NOMO-1 (cell line): Measurements from ENCODE around the gene IRF2BPL.
A peak's percentile ranks its signal among the peaks of the same experiment; 100 is the strongest.

ENCODE experiments used
- DNase-seq, 2 experiments: peaks; one replicate each; lab custom pipeline; 2025; ENCODE audit not compliant: unreplicated experiment in 2 of 2; lab: John Stamatoyannopoulos, UW

The IRF2BPL gene

DNA sequence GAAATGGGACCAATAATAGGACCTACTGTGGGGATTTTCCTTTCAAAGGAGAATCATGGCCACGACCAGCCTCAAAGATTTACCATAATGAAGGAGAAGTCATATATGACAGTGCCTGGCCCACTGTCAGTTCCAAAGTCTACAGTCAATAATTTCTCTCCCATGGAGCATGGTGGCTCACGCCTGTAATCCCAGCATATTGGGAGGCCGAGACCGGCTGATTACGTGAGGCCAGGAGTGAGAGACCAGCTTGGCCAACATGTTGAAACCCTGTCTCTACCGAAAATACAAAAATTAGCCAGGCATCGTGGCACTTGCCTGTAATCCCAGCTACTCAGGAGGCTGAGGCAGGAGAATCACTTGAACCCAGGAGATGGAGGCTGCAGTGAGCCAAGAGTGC lies 13.8 kb downstream of the IRF2BPL start:
- DNase-seq: no peak

DNA sequence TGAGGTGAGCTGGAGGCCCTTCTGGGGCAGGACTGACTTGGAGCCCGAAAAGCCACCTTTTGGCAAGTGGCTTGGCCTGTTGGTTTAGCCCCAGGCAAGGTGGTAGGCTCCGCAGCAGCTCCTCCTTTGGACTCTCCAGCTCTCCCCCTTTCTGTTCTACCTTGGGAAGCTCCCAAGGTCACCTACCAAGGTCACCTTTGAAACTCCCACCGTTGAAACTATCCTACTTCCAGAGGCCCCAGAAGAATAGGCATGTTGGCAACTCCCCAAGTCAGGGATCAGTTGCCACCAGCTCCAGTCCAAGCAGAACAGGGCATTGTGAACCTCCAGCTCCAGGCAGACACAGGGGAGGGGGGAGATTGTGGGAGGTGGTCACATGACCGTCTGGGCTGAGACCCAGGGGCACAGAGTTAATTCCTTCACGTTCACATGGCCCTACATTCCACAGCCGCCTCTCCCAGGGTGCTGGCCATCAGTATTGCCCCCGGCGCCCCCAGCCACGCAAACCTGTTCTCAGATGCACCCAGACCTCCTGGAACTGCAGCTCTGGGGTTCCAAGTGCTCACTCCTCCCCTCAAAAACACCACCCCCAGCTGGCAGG lies 14.4 kb downstream of the IRF2BPL start:
- DNase-seq: no peak

DNA sequence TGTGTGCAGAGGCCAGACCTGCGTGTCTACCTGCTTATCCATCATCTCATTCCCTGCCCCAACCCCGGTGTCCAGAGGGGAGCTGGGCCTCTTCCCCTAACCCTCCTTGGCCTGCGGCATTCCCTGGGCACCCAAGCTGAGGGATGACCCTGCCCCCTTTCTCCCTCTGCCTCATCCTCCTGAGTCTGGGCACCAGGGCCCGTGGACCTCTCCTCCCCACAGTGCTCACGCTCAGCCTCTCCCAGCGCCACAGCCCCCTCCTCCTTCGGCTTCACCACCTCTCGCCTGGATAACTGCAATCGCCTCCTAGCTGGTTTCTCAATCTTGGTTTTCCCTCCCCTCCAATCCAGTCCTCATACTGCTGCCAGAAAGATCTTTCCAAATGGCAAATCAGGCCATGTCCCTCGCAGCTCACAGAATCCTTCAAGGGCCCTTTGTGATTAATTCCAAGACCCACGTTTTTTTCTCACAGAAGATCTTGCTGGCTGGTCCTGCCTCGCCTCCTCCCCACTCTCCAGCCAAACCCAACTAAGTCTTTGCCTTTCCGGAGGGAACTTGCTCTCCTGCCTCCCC lies 16.2 kb downstream of the IRF2BPL start:
- no peak for DNase-seq

DNA sequence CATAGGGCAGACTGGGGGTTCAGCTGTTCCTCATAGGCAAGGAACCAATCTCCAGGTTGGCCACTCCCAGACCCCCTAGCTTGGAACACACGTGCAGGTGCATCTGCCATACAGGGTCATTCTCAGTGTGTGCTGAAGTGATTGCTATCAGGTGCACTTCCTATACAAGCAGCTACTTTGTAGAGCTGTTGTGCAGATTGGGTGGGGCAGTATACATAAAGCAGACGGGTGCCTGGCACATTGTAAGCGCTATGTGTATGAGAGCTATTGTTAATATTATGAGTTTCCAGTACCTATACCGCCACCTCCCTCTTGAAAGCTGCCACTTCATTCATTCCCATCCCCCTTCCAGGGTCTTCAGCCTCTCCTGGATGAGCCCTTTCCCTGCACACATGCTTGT lies 17.3 kb downstream of the IRF2BPL start:
- DNase-seq: no peak

DNA sequence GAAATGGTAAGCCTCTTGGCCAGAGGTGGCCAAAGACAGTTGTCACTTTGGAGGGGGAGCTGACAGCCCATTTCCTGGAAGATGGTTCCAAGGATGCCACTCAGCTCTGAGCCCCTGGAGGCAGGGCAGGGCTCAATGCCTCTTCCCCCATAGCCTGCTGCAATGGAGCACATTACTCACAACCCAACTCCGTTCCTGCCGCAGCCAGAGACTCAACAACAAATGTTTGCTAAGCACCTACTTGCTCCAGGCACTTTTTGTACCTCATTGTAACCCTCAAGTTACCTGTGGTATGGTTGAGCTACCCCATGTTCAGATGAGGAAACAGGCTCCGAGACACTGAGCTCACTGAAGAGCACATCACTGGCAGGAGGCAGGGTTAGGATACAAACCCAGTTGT lies 19.5 kb downstream of the IRF2BPL start:
- no peak for DNase-seq

DNA sequence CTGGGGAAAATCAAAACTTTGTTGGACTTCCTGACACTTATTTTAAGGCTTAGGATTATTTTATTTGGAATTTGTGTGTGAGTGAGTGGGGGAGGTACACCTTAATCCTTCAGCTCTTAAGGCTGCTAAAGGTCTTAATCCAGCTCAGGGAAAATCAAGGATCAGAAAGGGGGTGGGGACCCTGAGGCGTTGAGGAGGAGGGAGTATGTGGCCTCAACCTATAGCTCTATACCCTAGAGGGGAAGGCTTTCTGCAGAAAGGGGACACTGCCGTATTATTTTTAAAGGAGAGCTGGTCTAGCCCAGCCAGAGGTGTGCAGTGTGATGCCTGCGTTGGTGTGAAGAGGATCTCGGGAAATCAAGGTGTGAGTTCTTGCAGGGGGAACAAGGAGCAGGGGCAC lies 20.0 kb downstream of the IRF2BPL start:
- DNase-seq: no peak

DNA sequence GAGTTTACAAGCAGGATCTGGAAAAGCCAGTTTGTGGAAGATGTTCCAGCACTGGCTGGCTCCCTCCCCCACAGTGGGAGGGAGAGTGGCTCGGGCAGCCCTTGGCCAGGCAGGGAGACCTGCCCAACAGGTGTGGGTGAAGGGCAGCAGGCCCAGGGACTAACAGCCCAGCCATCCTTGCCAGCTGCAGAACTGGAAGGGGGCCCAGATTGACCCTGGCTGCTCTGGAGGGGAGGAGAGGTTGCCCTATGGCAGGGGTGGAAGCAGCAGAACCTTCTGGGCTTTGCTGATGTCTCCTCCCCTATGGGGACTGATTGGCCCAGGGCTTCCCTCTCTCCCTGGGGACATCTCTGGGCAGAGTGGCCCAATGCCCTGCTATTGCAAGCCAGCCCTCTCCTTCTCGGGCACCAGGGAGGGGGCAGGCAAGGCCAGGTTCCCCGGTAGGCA lies 20.5 kb downstream of the IRF2BPL start:
- no peak for DNase-seq

DNA sequence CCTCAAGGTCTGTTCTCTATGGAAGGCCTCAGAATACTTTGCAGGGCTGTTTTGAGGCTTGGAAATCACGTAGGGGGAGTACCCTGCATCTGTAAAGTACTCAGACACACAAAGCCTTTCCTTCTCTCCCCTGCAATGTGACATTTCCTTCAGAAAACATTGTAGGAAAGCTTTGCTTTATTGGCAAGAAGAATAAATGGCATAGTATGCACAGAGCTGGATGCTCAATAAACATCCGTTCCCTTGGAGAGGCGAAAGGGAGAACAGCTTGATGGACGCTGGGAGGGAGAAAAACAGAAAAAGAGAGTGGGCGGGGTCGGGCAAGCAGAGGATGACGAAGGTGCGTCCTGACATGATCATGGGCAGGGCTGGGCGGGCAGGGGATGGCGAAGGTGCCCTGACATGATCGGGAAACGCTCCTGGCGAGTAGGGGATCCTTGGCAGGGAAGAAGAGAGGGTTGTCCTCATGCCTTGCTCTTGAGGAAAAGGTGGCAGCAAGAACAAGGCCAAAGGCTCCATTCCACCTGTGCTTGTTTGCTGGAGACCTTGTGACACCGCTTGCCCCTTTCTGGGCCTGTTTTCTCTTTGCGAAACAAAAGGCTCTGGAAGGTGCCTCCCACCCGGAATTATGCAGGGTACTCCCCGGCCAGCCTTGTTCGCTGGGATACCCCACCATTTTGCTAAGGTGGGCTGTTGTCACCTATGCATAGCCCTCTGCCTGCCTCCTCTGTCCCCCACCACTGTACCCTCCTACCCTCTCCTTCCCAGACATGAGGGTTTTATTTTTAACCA lies 21.1 kb downstream of the IRF2BPL start:
- DNase-seq: no peak

DNA sequence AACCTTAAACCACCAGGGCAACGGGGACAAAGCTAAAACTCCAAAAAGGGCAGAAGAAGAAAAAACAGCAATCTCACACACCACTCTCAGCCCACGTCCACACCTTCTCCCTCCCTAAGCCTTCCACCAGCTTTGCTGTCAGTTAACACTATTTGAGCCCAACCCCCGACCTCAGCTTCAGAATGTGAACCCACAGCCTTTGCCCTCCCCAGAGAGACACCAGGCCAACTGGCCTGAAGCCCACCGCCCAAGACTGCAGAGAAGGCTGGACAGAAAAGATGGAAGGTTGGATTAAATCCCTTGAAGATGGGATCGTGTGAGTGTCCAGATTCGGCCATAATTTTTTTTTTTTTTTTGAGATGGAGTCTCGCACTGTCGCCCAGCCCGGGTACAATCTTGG lies 22.4 kb downstream of the IRF2BPL start:
- no peak for DNase-seq

DNA sequence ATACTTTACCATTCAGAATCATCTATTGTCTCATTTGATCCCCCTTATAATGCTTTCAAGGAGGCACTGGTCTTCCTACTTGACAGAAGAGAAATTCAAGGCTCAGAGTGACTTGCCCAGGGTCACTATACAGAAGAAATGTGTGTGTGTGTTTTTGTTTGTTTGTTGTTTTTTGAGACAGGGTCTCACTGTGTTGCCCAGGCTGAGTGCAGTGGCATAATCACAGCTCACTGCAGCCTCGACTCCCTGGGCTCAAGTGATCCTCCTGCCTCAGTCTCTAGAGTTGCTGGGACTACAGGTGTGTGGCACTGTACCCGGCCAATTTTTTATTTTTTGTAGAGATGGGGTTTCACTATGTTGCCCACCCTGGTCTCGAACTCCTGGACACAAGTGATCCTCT lies 22.9 kb downstream of the IRF2BPL start:
- no peak for DNase-seq

DNA sequence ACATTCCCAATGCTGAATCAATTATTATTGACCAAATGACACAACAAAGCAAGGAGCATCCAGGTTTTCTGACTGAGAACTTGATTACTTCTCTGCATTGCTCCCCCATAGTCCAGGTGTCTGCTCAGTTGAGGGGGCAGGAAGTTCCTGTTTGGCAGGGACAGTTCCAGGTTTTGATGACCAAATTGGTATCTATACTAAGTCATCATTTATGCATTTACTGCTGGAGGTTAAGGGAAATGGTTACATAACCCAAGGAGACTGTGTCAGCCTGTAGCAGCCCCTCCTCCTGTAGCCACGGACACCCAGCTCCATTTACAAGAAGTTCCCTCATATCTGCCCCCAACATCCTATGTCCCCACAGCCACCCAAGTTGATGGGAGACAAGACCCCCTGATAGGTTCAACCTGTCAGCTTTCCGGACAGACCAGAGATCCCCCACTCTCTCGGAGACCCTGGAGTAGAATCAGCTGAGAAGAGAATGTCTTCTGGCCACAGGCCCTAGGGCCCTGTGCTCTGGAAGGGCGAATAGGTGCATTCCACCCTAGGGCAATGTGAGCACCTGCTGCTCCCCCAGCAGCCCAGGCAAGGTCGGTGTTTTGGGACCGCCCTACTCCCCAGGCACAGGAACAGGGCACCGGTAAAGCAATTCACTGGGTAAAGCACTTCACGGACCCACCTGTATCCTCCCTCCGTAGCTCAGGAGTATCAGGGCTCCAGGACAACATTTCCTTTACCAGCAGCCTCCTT lies 23.6 kb downstream of the IRF2BPL start:
- peak in 1 of 2 experiments; percentile 38 for DNase-seq

DNA sequence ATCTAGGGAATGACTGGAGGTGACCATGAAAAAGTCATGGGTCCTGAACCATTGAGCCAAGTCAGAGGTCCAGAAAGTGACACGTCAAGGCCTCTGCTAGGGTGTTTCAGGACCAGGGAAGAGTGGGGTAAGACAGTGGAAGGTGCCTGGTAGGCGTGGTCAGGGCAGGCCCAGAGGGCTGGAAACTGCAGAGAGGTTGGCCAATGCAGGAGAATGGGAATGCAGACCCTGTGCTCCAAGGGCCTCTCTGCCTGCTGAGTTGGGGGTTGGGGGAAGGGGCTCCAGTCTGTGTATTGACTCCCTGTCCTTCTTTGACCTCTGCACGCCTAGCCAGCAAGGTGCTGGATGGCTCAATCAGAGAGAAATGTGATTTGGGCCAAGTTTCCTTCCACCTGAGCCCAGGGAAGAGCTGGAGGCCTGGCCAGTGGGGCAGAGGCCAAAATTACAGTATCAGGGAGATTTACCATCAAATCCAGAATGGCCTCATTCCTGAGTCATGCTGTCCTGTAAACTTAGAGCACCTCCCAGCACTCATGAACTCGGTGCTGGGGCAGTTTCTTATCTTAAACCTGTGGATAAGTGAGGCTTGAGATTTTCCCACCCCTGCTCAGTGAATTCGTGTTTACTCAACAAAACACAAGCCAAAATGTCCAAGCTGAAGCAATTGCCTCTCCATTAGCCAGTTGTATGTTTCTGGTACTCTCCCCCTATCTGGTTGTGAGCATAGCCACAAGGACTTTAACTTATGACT lies 24.4 kb downstream of the IRF2BPL start:
- no peak for DNase-seq

DNA sequence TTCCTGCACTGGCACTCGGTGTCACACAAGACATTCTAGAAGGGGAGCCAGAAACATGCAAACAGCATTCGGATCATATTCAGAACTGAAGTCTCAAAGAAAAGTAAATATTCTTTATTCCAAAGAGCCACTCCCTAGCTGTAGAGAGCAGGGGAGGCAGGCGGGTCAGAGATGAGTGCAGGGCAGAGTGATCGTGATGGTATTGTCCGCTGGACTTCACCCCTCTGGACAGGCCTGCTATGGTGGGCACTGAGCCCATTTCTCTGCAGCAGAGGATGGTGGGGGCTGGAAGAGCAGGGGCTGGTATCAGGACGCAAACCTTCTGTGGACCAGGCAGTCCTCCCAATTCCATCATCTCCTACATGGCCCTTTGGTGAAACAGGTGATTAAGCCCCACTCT lies 25.6 kb downstream of the IRF2BPL start:
- DNase-seq: no peak

DNA sequence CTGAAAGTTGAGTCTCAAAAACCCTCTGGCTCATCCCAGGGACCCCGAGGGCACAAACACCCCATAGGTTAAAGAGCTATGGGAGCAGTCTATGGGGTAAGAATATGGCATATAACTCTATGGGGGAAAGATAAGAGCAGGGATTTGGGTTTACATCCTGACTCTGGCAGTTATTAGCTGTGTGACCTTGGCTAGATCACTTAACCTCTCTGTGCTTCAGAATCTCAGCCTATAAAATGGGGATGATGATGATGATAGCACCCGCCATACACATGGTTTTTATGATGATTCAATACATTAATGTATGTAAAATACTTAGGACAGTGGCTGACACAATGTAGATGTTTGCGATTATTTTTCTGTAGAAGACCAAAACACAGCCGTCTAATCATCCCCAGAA lies 26.2 kb downstream of the IRF2BPL start:
- no peak for DNase-seq

DNA sequence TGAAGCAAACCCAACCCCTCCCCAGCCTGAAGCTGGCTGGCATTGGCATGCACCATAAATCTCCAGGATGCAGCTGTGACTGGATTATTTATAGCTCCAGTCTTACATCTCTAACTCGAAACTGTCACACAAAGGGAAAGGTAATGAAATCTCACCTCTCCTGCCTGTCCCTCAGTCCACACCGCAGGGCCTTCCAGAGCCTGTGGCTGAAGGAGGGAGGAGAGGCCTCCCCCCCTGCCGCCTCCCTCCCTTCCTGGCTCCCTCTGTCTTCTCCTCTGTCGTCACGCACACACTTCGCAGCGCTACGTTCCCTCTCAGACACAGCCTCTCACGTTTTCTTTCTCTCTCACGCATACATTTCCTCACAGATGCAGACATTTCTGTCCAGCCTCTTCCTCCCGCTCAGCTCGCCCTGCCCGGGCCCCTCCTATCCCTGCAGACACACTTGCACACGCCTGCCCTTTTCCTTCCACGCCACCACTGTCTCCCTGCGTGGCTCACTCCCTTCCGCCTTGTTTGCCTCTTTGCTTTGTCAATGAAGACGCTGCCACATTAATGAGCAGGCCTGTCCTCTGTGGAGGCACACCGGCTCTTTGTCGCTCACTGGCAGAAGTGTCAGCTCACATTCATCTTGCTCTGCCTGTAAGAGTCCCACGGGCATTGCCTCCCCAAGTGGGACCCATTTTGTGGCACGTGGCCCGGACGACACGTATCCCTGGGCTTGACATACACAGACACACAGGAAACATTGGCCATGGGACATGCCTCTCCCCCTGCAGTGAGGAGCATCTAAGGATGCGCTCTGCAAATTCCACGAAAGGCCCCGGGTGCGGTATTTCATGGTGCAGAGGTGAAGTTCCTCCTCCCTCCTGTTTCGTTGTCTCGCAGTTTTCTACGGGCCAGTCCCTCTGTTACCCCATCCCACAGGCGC lies 27.9 kb downstream of the IRF2BPL start:
- peak; percentile 38 to 69 for DNase-seq

DNA sequence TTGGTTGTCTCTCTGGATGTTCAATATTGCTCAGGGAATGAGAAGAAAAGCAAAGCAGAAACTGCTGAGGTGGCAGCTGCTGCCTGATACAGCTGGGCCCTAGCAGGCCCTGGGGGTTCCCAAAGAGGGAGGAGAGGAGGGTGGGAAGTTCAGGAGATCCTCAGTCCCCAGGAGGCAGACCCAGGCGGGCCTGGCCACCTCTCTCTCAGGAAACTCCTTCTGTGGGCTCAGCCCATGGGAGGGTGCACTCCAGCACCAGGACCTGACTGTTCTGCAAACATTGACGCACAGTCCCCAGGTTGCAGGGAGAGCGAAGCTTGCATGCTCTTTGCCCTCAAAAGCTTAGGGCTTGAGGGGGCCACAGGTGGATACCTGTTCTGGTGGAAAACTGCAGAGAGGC lies 29.6 kb downstream of the IRF2BPL start:
- DNase-seq: no peak

DNA sequence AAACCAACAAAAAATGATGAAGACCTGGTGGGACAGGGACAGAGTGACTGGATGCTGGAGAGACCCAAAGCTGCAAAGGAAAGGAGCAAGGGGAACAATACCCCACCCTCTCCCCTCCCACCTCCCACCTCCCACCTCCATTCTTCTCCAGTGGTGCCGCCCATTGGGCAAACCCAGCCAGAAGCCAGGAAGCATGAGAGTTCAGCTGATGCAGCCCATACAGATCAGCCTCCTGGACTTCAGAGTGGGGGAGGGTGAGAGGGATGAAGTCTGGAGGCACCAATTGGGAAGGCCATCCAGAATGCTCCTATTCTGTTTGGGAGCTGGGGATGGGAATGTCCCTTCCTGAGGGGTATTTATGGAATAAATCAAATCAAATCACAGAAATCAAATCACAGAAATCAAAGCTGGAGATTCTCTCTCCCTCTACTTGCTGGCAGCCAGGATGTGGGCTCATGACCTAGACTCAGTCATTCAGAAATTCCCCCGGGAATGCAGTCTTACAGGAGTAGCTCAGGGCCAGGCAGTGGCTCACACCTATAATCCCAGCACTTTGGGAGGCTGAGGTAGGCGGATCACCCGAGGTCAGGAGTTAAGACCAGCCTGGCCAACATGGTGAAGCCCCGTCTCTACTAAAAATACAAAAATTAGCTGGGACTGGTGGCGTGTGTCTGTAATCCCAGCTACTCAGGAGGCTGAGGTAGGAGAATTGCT lies 31.1 kb downstream of the IRF2BPL start:
- no peak for DNase-seq

DNA sequence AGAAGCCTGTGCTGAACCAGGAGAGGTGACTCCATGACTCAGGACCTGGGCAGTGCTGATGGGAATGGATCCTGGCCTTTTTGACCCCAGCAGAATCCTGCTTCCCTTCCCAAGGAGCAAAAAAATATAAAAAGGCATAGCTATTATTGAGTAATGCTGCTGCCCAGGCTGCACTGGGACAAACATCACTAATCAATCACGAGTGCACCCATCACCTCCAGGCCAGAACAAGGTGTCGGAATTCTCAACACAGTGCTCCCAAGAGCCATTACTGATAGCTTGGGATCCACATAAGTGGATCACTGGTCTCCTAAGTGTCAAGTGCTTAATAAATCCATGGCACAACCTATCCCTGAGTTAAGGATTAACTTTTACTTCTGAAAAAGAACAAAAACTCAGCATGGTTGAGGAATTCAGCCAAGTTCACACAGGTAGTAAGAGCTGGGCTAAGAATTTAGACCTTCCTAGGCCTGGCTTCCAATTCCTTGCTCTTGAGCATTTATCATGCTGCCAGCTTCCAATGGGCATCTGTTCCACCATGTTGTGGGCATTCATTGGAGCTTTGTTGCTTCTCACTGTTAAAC lies 31.9 kb downstream of the IRF2BPL start:
- no peak for DNase-seq
